AG20443 (cell line): Measurements from ENCODE around the gene COL23A1.

Source experiments
- DNase-seq: peaks from one replicate; pipeline ENCODE4 v3.0.0; 2012; ENCODE audit warnings: low spot score, mixed read lengths

The COL23A1 gene

GRCh38 chr5:178283520-178283919, 306.7 kb downstream of the COL23A1 start:
- no peak for DNase-seq

- no peak for DNase-seq
Measured at GRCh38 chr5:178282391-178282790, 307.8 kb downstream of the COL23A1 start.

GRCh38 chr5:178281331-178281730, 308.9 kb downstream of the COL23A1 start:
- DNase-seq: no peak

DNA sequence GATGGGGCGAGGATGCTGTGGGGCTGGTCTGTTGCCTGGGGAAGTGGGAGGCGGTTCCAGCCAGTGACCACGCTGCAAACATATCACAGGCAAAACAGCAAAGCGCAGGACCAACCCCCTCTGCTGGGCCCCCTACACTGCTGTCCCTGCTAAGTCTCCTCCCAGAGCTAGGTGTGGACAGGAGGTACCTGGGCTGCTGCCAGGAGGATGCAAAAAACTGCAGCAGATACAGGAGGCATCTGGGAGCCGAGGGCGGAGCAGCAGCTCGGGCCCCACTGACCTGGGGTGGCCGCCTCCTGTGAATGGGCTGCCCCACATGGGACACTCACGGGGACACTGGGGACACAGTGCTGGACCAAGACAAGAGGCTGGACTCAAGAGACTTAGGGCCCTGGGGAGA, 309.6 kb downstream of the COL23A1 start:
- DNase-seq: no peak

DNA sequence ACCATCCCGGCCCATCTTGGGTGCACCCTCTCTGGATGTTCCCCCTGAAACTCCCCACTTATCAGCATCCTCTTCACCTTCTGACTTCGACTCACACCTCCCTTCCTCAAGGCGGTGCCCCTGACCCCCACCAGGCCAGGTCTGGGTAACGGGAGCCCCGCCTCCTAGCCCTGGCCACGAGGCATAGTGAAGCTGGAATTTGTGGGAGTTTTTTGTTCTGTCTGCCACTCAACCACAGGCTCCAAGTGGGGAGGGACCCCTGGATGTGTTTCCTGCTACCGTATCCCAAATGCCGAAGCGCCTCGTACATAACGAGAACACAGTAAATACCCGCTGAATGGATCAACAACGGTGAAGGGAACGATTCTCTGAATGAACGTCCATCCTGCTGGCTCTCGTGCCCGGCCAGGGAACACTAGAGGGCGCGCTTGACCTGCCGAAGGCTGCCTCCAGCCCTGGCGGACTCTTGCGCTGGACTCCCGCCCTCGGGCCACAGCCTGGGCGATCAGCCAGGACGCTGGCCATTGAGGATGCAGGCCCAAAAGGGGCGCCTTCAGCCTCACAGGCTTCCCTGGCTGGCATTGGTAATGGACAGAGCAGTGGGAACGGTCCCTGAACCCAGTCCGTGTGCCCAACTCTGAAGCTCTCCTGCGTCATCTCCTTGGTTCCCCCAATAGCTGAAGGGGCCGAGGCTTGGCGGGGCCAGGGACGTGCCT, 310.3 kb downstream of the COL23A1 start:
- peak; percentile 96 for DNase-seq

- no peak for DNase-seq
Measured at GRCh38 chr5:178279026-178279722, 311.0 kb downstream of the COL23A1 start.

DNA sequence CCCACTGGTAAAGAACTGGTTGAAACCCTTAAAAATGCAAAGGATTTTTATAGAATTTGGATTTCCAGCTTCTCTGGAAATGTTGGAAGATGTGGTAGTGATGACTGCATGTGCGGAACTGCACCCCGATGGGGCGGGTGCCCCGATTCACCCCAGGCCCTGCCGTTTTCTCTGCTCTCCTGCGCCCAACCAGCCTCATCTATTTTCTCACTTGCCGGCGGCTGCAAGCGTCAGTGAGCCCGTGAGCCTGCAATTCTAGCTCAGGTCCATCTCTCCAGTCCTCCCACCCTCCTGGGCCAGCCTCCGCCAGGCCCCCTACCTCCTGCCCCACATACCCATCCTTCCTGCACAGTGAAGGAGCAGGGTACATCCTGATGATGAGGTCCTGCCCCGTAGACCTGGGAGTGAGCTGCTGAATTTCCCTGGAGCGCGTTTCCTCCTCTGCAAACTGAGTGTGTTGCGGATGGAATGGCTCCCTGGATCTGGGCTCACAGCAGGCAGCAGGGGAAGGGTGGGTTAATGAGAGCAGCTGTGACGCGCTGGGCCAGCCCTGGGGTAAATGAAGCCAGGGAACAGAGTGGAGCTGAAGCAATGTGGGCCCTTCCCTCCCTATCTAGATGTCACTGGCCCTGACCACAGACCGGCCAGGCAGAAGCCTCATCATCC, 311.7 kb downstream of the COL23A1 start:
- no peak for DNase-seq

- no peak for DNase-seq
Measured at GRCh38 chr5:178277866-178278265, 312.3 kb downstream of the COL23A1 start.

- no peak for DNase-seq
Measured at GRCh38 chr5:178277346-178277745, 312.8 kb downstream of the COL23A1 start.

DNA sequence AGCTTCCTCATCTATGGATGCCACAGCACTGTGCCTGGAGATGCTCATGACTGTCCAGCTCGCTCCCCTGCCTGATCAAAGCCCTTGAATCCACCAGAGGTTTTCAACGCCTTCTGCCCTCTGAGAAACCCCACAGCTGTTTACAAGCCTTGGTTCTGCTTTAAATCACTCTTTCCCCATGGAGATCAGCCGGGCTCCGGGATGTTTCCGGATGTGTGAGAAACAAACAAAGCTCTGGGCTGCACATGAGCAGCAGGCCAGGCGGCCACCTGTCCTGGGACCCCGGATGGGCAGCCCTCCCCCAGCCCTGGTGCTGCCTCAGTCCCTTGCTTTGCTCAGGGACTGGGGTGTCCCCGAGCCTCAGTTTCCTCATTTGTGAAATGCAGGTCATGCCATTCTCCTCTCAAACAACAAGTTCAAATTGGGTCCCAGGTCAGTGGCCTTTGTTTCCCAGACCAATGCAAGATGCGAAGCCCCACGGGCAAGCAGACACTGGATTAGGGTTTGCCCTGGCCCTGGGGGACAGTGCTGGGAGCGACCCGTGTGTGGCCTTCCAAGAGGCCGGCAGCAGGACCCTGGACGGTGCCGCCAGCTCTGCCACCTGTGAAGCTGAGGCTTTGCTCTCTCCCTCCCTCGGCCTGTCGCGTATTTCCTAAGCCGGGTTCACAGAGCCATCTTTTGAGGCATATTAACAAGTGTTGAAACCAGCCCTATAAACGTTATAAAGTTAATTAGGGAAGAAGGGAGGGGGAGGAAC, 315.2 kb downstream of the COL23A1 start:
- no peak for DNase-seq

DNA sequence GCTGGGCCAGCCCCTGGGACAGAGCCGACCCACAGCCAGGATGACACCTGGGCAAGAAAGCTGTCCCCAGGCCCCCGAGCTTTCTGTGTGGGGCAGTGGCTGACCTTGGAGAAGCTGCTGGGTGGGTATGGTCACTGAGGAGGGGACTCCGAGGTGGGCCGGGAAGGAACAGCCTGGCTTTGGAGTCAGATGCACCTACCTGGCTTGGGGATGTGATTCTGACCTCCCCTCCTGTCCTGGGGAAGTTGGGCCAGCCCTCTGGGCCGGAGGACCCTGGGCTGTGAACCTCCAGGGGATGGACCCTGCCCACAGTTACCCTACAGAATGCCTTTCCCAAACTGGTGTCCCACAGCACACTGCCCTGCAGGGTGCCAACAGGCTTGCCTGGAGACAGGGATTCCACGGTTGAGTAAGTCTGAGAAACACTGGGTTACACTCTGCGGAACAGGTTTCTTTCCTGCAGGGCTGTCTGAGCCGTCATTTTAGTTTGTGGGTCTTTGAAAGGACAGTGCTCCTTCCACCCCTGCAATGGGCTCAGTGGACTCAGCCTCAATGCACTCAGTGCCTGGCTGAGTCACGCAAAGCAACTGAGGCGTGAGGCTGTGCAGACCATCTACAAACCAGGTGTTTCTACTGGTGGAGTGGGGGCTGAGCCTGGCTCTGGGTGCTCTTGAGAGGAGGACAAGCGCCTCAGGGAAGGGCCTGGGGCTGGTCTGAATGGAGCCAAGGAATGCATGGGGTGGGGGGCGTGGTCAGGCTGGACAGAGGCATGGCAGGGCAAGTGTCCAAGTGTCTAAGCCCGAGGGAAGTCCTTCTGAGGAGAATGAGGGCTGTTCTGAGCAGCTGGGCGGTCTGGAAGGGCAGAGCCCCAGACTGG, 316.3 kb downstream of the COL23A1 start:
- DNase-seq: no peak

DNA sequence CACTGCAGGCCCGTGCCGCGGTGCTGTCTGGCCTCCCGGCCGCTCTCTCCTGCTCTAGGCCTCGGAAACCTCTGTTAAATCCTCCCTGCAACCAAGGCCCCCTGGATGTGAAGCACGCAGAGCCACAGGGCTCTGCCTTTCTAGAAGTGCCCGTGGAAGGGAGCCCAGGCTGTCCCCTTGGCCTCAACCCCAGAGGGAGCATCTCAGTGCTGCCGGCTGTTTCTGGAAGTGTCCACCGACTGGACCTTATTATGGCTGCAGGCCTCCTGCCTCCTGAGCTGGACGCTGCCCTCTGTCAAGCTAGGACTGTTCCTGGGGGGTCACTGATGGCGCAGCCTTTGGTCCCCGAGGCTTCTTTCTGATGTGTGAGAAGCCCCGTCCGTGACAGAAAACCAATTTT, 317.2 kb downstream of the COL23A1 start:
- DNase-seq: no peak

- DNase-seq: no peak
Measured at GRCh38 chr5:178272591-178272990, 317.6 kb downstream of the COL23A1 start.

DNA sequence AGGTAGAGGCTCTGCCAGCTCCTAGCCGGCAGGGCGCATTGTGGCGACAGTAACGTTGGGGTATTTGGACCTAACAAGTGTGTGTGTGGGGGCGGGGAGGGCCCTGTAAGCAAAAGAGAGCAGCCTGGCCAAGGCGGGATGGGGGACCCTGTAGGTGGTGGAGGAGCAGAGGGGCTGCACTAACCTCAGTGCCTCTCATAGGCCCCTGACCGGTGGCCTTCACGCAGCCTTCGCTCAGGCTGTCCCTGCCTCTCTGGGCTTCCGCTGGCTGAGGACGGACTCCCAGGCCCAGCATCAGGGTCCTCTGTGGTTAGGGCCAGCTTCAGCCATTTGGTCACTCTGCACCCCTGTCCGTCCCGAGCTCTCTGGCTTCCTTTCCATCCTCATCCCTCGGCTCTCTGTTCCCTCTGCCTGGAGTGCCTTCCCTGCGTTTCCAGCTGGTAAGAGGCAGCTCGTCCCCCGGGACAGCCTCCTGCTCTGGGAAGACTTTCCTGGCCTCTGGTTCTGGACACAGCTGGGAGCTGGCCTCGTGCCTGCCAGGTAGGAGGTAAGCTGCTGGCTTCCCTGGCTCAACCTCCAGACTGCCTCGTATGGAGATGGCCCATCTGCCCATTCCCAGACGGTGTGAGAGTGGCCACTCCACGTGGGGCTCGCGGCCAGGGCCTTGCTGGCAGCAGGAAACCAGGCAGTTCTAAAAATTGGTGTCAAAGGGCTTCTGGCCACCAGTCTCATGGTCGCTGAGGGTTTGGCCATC, 318.3 kb downstream of the COL23A1 start:
- DNase-seq: no peak

DNA sequence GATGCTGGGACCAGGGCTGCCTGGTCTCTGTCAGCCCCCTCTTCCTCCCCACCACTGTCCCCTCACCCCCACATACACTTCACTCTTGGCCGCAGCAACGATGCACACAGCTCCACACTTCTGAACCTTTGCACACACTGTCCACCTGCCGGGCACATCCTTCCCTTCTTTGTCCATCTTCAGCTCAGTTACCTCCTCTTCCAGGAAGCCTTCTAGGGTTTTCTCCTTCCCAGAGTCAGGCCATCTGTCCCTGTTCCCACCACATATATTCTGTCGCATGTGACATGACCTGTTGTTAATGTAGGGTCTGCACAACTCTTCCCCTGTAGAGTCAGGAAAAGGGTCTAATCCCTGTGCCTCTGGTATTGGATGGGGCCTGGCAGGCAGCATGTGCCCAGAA, 319.0 kb downstream of the COL23A1 start:
- no peak for DNase-seq

GRCh38 chr5:178269499-178269898, 320.7 kb downstream of the COL23A1 start:
- DNase-seq: no peak

DNA sequence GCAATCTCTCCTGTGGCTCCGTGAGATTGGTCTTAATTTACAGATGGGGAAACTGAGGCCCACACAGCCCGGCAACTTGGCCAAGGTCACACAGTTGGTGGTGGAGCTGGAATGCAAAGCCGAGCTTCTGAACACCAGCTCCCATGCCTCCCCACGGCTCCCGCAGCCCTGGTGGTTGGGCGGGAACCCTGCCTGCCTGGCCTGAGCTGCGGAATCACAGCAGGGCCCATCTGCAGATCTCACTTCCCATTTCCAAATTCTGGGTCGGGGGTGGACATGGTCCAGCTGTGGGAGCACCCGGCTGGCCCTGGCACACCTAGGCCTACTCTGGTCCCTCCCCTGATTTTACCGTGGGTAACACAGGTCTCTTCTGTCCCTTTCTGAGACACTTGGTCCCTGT, 322.3 kb downstream of the COL23A1 start:
- no peak for DNase-seq

GRCh38 chr5:178267245-178267644, 322.9 kb downstream of the COL23A1 start:
- DNase-seq: no peak

- DNase-seq: no peak
Measured at GRCh38 chr5:178266581-178266980, 323.6 kb downstream of the COL23A1 start.

- DNase-seq: no peak
Measured at GRCh38 chr5:178265746-178266145, 324.4 kb downstream of the COL23A1 start.

- DNase-seq: no peak
Measured at GRCh38 chr5:178264044-178264443, 326.1 kb downstream of the COL23A1 start.
